HG02981 (cell line): ENCODE data around the gene ZNF606.
A peak's percentile ranks its signal among the peaks of the same experiment; 100 is the strongest.

Experiments used
- ATAC-seq: cut with Tn5 transposase; IDR thresholded peaks from one replicate; pipeline ENCODE4 v1.9.1; 2021; ENCODE audit warnings: mild to moderate bottlenecking, moderate library complexity; ENCODE audit not compliant: unreplicated experiment

ZNF606 gene

DNA sequence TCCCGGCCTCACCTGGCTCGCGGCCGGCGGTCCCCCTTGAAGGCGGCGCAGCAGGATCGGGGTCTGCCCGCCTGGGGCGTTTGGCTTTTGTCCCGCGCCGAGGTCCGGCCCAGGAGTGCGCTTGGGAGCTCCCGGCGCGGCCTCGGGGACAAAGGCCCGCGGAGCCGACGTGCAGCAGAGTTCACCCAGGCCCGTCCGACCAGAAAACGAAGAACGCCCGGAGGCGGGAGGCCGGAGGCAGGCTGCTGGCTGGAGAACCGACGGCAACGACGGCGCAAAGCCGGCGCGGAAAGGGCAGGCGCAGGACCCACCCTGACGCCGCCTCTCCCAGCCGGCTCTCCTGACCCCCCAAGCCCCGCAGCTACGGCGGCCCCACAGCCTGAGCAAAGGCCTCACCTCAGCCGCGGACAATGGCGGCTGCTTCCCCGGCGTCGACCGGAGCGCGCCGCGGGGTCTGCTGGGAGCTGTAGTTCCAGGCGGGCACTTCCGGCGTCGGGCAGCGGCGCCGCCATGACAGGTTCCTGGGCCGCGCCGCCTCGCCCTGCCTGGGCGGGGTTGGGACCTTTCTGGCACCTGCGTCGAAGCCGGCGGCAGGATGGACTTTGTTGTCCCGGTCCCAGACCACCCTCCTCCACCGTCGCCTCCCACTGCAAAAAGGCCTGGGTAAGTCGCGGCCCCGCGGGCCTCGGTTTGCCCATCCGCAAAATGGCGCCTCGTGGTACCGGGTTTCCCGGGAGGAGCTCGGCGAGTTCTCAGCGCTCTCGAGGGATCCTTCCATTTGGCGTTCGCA lies at the start of gene ZNF606:
Gene ZNF606 (minus strand): TSS at position 437 of the 790 bp plus-strand sequence. CDS start 1,501 bp downstream, outside the sequence.
- ATAC-seq = peak; percentile 93

DNA sequence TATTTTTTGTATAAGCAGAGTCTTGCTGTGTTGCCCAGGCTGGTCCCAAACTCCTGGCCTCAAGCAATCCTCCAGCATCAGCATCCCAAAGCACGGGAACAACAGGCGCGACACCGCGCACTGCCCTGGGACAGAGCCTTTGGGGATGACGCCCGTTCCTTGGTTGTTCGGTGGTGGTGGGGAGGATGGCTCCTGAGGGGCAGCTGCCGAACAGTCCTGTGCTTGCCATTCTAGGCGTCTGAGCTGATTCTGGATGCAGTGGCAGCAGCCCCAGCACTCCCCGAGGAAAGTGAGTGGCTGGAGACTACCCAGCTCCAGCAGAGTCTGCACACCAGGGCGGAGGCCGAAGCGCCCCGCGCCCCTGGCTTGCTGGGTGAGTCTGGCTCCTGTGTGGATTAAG lies 49.6 kb upstream of the ZNF606 start:
- ATAC-seq = no peak

DNA sequence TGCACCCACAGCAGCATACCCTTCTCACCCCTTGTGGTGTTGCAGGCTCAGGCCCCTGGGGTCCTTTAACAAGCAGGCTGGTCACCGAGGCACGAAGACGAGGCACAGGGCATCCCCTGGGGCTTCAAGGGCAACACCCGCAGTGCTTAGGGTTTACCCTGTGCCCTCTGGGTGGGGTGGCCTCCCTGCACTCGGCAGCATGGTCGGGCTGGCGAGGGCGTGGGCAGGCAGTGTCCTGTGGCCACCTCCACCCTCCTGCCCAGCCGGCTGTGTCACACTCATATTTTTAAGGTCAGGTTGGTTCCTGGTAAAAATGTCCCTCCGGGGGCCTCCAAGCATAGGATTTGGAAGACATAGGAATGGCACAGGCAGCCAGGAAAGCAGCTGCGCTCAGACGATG lies 45.1 kb upstream of the ZNF606 start:
- no peak for ATAC-seq

DNA sequence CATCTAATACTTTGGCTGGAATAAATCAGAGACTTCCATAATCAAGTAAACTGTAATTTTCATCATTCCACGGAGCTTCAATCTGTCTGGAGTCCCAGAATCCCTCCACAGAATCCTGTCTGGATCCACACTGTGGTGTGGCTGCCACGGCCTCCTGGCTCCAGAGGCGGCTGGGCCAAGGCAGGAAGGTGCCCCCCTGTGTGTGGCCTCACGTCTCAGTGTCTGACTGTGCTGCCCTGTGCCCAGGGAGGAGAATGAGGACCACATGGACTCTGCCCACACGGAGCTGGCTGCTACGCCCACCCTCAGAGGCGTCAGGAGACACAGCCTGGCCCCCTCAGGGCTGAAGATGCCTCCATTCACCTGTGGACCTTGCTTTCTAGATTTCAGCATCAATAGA lies 44.2 kb upstream of the ZNF606 start:
- ATAC-seq = no peak

DNA sequence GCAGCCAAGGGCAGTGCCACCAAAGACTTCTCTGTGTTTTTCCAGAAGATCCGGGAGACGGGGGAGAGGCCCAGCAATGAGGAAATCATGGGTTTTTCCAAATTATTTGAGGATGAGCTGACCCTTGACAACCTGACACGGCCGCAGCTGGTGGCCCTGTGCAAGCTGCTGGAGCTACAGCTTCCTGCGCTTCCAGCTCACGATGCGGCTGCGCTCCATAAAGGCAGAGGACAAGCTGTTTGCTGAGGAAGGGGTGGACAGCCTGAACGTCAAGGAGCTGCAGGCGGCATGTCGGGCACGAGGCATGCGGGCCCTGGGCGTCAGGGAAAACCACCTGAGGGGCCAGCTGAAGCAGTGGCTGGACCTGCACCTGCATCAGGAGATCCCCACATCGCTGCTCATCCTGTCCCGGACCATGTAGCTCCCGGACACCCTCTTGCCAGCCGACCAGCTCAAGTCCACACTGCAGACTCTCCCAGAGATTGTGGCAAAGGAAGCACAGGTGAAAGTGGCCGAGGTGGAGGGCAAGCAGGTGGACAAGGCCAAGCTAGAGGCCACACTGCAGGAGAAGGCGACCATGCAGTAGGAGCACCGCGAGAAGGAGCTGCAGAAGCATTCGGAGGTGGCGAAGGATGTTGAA lies 42.9 kb upstream of the ZNF606 start:
- ATAC-seq = no peak

DNA sequence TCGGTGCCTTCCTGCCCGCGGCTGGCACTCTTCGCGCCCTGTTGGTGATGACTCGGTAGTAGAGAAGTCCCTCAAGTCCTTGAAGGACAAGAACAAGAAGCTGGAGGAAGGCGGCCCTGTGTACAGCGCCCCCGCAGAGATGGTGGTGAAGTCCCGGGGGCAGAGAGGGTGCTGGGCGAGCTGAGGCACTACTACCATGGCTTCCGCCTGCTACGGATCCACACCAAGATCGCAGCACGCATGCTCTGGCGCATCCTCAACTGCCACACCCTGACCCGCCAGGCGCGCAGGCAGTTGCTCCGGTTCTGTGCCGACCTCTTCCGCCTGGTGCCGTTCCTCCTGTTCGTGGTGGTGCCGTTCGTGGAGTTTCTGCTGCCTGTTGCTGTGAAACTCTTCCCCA lies 42.3 kb upstream of the ZNF606 start:
- ATAC-seq = no peak

DNA sequence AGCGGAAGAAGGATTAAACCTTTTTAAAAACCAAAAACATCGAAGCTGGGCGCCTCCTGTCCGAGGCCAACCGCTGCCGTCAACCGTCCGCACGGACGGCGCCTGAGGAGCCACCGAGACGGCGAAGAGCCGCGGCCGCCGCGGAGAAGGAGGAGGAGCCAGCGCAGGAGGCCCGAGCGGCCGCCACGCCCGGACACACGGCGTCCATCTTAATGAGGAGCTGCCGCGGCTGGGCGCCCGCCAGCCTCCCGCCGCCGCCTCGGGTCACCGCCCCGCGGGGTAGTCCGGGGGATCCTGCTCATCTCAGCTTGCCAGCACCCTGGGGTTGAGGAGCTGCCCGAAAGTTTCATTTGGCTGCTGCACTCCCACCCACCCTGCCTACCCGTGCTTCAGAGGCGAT lies 41.8 kb upstream of the ZNF606 start:
- ATAC-seq = no peak

DNA sequence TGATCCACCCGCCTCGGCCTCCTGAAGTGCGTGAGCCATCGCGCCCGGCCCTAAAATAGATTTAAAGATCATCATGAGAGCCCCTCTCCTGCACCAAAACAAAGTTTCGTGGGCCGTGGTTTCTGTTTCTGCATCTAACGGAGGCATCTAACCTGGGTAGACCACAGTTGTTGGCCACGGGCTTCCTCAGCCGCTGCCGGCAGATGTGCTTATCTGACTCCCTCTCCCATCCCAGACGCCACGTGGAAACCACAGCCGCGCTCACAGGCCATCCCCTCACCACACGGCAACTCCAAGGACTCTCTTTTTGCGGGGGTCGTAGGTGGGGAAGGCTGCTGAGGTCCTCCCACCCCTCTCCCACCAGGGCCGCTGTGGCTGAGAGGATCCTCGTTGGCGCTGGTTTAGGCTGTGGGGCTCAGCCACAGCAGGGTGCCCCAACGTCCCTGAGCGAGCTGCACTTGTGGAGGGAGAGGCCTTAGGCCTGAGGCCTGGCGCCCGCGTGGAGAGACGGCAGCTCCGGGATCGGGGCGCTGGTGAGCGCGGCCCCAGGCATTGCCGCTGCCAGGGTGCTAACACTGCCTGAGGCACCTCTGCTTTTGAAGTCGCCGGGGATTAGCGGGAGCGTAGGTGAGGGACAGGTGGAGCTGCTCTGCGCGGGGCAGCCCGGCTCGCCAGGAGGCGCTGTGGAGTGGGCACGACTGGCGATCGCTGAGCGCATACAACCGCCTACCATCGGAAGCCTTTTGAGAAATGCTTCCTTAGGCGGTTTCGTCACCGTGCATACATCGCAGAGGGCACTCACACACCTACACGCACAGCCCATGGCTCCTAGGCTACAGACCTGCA lies 40.1 kb upstream of the ZNF606 start:
- no peak for ATAC-seq

DNA sequence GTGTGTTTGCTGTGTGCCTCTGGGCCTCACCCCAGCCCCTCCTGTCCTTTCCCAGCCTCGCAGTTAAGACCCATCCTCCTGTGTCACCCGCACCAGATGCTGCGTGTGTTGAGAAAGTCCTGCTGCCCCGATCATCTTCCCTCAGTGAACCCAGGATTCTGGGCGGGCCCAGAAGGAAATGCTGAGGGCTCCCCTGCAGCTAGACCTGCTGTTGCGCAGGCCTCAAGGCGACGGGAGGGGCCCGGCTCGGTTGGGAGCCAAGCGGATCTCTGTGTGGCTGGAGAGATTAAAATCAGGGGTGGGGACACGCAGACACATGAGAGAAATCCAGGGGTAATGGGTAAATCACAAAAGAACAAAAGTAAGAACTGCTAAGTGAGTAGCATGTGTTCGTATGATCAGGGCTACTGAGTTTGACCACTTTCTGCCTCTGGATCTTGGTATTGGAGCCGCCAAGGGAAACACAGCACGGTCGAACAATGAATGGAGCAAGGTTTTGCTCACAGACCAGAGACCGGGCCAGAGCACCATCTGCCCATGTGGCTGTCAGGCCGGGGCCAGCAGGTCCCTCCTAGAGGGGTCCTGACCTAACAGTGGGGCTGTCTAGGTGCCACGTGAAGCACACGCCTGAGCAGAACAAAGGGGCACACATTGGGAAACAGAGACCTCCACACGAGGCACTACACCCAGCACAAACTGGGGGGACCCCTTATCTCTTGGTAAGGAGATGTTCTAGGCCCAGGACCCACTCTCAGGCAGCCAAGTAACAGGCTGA lies 38.3 kb upstream of the ZNF606 start:
- ATAC-seq = no peak

DNA sequence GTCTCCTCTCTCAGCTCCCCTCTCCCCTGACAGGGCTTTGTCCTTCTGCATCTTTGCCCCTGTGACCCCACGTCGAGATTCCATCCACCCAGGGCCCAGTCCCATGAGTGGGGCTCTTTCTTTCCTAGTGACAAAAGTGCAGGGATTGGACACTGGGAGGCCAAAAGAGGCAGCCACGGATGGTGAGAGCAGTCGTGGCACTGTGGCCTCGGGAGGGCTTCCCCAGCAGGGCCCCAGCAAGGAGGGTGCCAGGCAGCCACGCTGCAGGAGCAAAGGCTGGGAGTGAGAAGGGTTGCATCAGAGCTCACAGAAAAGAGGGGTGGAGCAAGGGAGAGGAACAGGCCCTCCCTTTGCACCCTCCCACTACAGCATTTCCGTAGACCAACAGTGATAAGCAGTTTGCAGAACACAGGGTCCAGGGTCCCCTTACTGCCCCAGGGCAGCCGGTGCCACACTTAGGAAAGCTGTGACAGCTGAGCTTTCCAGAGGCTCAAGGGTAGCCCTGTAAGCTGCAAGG lies 36.1 kb upstream of the ZNF606 start:
- ATAC-seq = no peak

DNA sequence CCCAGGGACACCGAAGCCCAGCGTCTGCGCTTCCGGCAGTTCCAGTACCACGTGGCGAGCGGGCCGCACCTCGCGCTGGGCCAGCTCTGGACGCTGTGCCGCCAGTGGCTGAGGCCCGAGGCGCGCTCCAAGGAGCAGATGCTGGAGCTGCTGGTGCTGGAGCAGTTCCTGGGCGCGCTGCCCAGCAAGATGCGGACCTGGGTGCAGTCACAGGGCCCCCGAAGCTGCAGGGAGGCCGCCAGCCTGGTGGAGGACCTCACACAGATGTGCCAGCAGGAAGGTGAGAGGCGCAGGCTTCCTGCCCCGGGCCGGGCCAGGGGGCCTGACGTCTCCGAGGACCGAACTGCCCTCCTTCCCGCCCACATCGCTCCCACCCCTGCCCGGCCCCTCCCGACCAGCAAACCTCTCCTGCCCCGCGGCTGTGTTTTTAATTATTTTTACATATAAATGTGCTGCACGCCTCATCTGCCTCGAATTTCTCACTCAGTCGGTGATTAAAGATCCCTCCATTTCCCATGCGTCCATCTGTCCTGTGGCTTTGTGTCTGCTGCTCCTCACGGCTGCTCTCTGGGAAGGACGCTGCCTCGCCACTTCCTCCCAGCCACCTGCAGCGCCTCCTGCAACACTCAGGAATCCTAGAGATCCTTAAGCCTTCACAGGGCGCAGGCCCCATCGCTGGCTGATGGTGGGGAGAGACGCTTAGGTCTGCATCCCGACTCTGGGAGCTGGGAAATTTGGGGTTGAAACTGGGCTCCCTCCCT lies 35.5 kb upstream of the ZNF606 start:
- ATAC-seq = no peak

DNA sequence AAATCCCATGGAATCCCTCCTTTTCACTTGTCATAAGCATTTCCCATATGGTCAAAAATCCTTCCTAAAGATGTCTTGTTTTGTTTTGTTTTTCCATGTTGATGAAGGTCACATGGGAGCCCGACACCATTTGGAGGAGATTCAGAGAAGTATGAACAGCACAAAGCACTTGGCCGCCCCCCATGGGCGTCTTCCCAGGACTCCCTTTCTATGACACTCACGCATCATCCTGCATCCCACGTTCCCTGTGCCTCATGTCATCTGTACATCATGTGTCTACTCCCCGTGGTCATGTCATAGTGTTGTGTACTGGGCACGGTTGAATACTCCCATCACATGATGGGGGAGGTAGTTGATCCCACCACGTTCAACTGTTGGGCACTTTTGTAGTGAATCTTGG lies 33.2 kb upstream of the ZNF606 start:
- no peak for ATAC-seq

DNA sequence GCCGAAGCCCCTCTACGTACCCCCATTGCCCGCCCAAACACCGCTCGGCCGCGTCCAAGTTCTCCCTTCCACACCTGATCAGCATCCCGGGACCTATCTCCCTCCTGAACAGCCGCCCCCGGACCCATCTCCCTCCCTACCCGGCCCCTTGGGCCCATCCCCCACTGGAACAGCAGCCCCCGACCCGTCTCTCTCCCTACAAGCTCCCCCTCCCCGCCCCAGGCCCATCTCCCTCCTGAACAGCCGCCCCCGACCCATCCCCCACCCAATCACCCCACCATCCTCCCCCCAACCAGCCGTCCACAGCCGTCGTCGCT lies 31.8 kb upstream of the ZNF606 start:
- ATAC-seq = no peak

DNA sequence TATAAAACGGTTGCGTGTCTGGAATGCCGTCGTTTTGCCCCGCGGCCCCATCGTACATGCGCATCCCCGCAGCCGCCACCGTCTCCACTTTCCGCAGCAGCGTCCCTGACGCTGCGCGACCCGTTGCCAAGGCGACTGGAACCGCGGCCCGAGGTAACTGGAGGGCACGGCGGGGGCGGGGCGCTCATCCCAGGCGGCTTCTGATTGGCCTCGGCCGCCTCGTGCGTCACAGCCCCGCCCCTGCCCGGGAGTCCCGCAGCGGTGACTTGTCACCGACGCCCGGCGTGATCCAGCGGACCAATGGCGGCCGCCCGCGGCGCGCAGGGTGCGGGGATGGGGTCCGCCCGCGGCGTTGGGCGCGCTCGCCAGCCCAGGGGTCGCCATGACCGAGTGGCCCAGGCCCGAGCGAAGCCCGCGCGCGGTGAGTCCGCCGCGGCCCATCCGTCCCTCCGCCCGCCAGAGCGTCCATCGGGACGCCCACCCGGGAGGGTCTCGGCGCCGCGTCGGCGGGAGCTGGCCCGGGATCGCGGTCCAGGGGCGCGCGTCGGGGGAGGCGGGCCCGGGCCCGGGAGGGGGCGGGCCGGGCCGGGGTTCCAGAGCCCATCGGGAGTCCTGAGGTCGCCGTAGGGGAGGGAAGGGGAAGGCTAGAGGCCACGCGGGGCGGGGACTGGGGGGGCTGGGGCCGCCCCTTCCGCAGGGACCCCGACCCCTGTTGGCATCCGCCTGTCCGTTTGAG lies 31.3 kb upstream of the ZNF606 start, which contains the start of gene ZSCAN1:
Gene ZSCAN1 (plus strand): TSS at position 285 of the 736 bp plus-strand sequence. CDS start 3,812 bp downstream, outside the sequence.
- ATAC-seq = no peak

DNA sequence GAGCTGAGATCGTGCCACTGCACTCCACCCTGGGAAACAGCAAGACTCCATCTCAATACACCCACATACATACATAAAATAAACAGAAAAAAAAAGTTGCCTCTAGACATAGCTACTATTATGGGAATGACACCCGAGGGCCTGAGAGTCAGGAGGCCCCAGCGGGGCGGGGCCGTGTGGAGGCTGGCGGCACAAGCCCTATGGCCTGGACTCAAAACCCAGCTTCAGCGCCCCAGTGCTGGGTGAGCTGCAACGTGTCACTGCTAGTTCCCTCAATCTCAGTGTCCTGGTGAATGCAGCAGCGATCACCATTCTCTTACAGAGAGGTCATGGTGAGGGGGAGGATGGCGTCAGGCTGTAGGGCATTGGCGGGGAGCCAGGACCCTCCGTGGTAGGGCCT lies 22.0 kb upstream of the ZNF606 start:
- no peak for ATAC-seq

DNA sequence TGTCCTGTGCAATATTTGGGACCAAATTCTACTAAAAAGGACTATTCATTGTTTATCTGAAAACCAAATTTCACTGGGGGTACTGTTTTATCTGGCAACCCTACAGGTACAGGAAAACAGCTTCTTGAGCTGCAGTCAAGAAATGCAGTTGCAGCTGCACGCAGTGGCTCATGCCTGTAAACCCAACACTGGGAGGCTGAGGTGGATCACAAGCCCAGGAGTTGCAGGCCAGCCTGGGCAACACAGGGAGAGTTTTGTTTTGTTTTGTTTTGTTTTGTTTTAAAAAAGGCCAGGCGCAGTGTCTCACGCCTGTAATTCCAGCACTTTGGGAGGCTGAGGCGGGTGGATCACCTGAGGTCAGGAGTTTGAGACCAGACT lies 19.7 kb upstream of the ZNF606 start:
- no peak for ATAC-seq

DNA sequence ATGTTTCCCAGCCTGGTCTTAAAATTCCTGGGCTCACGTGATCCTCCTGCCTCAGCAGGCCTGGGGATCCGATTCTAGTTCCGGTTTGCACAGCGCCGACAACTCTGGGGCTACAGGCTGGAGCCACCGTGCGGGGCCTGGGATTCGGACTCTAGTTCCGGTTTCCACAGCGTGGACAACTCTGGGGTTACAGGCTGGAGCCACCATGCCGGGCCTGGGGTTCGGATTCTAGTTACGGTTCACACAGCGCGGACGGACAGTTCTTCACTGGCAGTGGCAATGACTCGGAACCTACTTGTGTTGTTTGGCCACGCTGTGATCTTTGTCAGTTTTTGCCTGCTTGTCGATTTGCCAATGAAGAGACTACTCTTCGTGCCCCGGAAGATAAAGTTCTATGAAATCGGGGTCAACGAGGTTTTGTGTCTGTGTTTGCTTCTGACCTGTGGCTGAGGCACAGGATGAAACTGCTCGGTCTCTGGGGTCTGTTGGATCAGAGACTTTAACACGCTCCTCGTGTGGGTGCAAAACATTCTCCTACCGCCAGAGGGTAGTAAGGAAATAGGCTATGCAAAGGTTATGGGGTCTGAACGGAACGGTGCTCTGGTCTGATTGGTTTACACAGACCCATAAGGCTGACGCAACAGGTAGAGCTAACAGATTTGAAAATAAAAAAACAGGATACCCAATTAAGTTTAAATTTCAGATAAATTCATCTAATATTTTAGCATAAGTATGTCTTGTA lies 19.1 kb upstream of the ZNF606 start:
- no peak for ATAC-seq

DNA sequence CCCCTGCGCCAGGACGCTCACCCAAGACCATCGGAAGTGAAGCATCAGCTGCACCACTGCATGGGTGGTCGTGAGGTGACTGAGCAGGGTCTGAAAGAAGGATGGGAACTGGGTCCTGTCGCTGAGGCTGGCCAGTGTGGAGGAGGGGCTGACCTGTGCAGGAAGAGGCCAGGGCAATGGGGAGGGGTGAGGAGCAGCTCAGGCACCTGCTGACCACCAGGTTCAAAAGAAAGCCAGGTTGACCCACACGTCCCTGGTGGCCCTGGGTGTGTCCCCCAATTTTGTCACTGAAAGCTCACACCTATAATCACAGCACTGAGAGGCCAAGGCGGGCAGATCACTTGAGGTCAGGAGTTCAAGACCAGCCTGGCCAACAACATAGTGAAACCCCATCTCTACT lies 17.5 kb upstream of the ZNF606 start:
- no peak for ATAC-seq

DNA sequence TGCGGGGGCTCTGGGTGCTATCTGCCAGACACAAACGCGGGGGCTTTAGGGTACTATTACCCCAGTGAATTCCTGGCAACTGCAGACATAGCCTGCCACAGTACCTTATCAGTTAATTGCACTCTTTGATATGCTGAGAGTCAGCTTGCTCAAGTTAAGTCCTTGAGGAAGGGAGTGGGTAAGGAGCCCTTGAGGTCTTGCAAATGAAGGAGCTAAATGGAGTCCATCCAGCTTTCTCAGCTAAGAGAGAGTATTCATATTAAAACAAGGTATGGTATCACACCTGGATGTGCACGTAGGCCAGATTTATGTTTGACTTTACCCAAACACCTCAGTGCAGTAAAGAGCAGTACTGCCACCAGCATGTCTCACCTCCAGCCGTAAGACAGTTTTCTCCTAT lies 11.5 kb upstream of the ZNF606 start:
- ATAC-seq = no peak
